NCI-H526 (cell line): ENCODE data around the gene CAPZA3.
"Not testable (repeated sequence)": the region's sequence is repeated elsewhere in the genome, so short reads cannot be mapped to it uniquely, and the experiment has no call there.

Experiments
- DNase-seq, 2 experiments: peaks; one replicate each; lab custom pipeline; 2025; lab: John Stamatoyannopoulos, UW

Gene CAPZA3

DNA sequence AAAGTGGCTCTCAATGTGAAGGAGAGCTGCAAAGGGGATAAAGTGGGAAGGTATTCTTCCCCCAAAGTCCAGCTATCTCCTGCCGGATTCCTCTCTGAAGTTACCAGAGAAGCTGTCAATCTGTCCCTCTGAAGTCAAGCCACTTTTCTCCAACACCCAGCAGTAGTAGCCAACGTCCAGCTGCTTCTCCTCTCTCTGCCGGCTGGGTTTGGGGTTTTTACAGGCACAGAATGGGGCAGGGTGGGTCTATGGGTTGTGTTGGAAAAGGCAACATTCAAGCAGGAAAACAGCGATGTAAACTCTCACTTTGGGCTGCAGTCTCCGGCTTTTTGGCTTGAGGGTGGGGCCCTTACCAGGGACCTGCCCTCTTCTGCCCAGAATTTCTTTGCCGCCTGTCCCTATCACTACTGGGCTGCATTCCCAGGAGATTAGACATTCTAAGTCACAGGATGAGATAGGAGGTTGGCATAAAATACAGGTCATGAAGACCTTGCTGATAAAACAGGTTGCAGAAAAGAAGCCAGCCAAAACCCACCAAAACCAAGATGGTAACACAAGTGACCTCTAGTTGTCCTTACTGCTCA, 16.3 kb downstream of the CAPZA3 start:
- no peak for DNase-seq

DNA sequence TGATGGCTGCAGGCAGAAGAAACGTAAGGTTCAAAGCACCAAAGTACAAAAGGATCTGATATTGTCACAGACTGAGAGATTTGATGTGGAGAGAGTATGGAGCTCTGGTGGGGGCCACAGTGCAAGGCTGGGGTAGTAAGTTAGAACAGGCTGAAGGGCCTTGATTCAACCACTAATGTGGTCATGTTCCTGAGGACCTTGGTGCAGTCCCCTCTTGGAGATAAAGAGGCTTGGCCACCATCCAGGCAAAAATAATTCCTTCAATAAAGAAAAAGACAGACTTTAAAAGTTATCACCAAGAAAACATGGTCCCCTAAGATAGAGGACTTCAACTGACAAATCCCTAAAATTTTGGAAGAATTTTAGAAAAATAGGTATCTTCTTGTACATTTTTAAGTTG, 17.4 kb downstream of the CAPZA3 start:
- DNase-seq: no peak

DNA sequence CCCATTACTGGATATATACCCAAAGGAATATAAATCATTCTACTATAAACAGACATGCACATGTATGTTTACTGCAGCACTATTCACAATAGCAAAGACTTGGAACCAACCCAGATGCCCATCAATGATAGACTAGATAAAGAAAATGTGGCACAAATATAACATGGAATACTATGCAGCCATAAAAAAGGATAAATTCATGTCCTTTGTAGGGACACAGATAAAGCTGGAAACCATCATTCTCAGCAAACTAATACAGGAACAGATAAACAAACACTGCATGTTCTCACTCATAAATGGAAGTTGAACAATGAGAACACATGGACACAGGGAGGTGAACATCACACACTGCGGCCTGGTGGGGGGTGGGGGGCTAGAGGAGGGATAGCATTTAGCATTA, 28.6 kb downstream of the CAPZA3 start:
- not testable (repeated sequence) for DNase-seq

DNA sequence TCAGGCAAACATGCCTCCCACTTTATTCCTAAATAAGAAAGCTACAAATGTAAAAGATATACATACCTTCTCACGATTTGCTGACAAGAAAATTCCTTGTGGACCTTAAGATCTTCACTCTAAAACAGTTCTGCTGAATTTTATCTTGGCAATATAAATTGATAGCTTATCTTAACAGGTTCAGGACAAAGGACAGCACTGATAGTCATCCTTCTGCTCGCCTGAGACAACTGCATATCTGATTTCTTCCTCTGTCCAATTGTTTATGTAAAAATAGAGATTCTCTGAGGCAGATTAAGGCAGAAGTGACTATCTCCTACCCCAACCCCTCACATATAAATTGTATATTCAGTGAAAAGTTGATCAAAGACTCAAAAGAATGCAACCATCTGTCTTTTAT, 44.9 kb downstream of the CAPZA3 start:
- DNase-seq: no peak

DNA sequence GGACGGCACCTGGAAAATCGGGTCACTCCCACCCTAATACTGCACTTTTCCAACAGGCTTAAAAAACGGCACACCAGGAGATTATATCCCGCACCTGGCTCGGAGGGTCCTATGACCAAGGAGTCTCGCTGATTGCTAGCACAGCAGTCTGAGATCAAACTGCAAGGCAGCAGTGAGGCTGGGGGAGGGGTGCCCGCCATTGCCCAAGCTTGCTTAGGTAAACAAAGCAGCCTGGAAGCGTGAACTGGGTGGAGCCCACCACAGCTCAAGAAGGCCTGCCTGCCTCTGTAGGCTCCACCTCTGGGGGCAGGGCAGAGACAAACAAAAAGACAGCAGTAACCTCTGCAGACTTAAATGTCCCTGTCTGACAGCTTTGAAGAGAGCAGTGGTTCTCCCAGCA, 47.5 kb downstream of the CAPZA3 start:
- DNase-seq: not testable (repeated sequence)
